Bronchial epithelial cell (primary cell): Measurements from ENCODE around the gene BRF1. TPM values are rescaled to one million over a fixed set of nuclear protein-coding genes. Genes with fewer than 3 reads are reported as not detected.

ENCODE experiments used
- DNase-seq: peaks from one replicate; pipeline ENCODE4 v3.0.0-alpha.2; 2010; ENCODE audit warnings: low read depth
- FAIRE-seq: peaks from 2 replicates; lab custom pipeline; 2011; peaks lifted over from hg19 to GRCh38; lab: Jason Lieb, UNC
- H3K27me3 ChIP-seq: 2 replicates; pipeline ENCODE4 v1.5.1; 2011; ENCODE audit warnings: low read length; ENCODE audit not compliant: control insufficient read depth, insufficient read depth
- H3K36me3 ChIP-seq: 2 replicates; pipeline ENCODE4 v1.5.1; 2011; ENCODE audit warnings: low read length; ENCODE audit not compliant: control insufficient read depth, insufficient read depth
- H3K4me3 ChIP-seq: 2 replicates; pipeline ENCODE4 v1.5.1; 2011; ENCODE audit warnings: mild to moderate bottlenecking, low read depth, low read length, control low read depth
- CTCF ChIP-seq: IDR thresholded peaks from 2 replicates; pipeline ENCODE4 v1.5.1; 2011; ENCODE audit warnings: mild to moderate bottlenecking, moderate library complexity, low read length, control low read depth, inconsistent platforms; ENCODE audit not compliant: insufficient read depth, severe bottlenecking
- total RNA-seq: library from RNA; depleted of rRNA; stranded (reverse); fragments of >200 nt; gene quantifications from 2 replicates; pipeline ENCODE4 v1.2.1, GENCODE V29; 2014

The BRF1 gene
- total RNA-seq, 1 donor from 2014 or later: 24.0 TPM

GRCh38 chr14:105219043-105219612, 81.7 kb downstream of the BRF1 start:
- no peaks in the 10 kb centered on the region for H3K27me3 ChIP-seq
- DNase-seq (no peak), FAIRE-seq (no peak)
- H3K36me3 ChIP-seq: peaks cover 21% of the 10 kb centered on the region
- TF ChIP-seq CTCF: no peak
- H3K4me3 ChIP-seq: no peak overlapping the region

DNA sequence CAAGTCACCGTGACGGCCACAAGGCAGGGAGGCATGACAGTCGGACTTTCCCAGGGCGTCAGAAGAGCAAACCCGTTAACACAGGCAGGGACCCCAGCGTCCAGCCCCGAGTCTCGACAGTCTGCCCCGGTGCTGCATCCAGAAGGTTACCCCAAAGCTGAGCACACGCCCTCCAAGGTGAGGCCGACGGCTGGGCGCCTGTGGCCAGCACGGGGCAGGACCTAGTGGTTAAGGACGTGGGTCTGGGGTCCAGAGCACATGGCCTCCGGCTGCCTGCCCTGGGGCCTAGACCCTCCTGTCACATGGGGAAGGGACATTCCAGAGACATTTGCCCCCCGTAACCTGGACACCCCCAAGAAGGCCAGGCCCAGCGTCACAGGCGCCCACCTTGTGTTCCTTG, 82.2 kb downstream of the BRF1 start:
- no peak for FAIRE-seq
- no peak for TF ChIP-seq CTCF
- H3K27me3 ChIP-seq: no peaks in the 10 kb centered on the region
- H3K36me3 ChIP-seq: peaks cover 21% of the 10 kb centered on the region
- no peak for DNase-seq
- no peak overlapping the region for H3K4me3 ChIP-seq

DNA sequence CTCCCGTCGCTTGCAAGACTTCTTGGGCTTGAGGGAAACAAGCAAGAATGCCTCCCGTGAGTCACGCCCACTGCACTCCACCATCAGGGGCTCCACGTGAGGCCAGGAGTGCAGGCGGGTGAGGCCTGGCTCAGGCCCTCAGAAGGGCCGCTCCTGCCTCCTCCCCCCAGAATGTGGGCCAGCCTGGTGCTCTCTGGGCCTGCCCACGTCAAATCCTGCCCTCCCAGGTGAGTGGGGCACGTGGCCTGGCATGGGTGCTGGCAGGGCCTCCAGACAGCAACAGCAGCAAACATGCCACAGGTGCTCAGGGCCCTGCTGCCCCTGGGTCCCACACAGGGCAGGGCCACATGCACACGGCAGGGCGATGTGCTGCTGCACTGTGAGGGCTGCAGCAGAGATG, 83.0 kb downstream of the BRF1 start:
- H3K27me3 ChIP-seq: no peaks in the 10 kb centered on the region
- no peak overlapping the region for H3K4me3 ChIP-seq
- DNase-seq (no peak), FAIRE-seq (no peak)
- no peak for TF ChIP-seq CTCF
- peaks cover 21% of the 10 kb centered on the region for H3K36me3 ChIP-seq

DNA sequence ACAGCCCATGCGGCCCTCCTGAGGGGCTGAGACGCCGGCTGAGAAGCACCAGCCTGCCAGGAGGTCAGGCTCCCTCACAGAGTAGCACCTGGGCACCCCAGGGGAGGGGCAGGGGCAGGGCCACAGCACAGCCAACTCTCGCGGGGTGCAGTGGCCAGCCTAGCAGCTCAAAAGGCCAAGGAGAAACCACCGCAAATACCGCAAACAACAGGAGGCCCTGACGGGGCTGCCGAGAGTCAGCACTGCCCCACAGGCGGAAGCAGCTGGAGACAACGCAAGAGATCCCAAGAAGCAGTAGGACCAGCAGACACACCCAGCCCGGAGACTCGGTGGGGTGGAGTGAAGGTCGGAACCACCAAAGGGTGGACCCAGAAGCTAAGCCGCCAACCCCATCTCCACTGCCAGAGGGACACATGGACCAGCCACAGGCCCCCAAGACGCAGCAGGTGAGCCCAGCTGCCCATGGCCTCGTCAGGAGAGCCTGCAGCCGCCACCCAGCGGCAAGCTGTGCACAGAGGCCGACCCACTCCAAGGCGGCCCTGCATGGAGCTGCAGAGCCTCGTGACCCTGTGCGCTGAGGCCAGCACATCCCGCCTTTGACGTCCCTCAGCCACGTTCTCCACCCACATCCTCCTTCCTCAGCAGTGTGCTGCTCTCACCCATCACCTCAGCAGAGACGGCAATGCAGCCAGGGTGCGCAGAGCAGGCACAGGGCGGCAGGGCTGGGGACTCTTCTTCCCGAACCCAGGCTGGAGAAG, 84.1 kb downstream of the BRF1 start:
- H3K36me3 ChIP-seq: peaks cover 20% of the 10 kb centered on the region
- no peak for TF ChIP-seq CTCF
- H3K4me3 ChIP-seq: no peak overlapping the region
- no peaks in the 10 kb centered on the region for H3K27me3 ChIP-seq
- DNase-seq (no peak), FAIRE-seq (no peak)

GRCh38 chr14:105215602-105216001, 85.2 kb downstream of the BRF1 start:
- no peaks in the 10 kb centered on the region for H3K27me3 ChIP-seq
- H3K4me3 ChIP-seq: no peak overlapping the region
- peak; percentile 98 for FAIRE-seq
- no peak for TF ChIP-seq CTCF
- H3K36me3 ChIP-seq: peaks cover 20% of the 10 kb centered on the region
- DNase-seq: no peak
